HG03159 (cell line): ENCODE results near the gene HBP1.

ENCODE experiments used
- ATAC-seq: cut with Tn5 transposase; IDR thresholded peaks from one replicate; pipeline ENCODE4 v1.9.1; 2021; ENCODE audit warnings: mild to moderate bottlenecking, moderate library complexity; ENCODE audit not compliant: unreplicated experiment

The HBP1 gene

GRCh38 chr7:107179326-107180164 is 10.7 kb downstream of the HBP1 start:
- ATAC-seq, result no peak

GRCh38 chr7:107180378-107180777 is 11.6 kb downstream of the HBP1 start:
- ATAC-seq, result no peak

- ATAC-seq, result no peak
These were observed 12.4 kb downstream of the HBP1 start for GRCh38 chr7:107181172-107181571.

GRCh38 chr7:107185716-107186115 is 16.9 kb downstream of the HBP1 start:
- no peak for ATAC-seq

DNA sequence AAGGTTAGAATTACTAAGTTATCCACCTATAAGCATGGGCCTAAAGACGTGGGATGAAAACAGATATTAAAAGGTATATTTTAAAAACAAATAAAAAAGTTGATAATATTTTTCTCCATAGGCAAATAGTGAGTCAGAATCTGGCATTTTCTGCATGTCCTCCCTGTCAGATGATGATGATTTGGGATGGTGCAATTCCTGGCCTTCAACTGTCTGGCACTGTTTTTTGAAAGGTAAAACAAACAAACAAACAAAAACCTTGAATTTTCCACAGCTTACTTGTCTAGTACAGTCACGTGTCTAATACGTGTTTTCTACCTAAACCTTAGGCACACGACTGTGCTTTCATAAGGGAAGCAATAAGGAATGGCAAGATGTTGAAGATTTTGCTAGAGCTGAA is 17.4 kb downstream of the HBP1 start:
- ATAC-seq, result no peak

DNA sequence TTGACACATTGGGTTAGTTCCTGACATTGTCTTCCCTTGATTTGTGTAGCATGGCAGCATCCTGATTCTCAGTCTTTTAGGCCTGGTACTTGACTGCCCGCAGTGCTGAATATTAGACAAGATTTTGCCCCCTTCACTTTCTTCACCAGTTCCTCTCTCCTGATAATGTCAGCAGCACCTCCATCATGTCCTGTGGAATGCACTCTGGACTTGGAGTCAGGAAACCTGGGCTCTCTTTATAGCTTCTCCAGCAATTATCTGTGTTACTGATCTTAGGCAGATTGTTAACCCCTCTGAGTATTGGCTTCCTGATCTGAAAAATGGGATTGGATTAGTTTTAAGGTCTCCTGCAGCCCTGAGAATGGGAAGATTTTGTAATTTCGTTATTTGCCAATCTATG is 19.0 kb downstream of the HBP1 start:
- ATAC-seq, result no peak

DNA sequence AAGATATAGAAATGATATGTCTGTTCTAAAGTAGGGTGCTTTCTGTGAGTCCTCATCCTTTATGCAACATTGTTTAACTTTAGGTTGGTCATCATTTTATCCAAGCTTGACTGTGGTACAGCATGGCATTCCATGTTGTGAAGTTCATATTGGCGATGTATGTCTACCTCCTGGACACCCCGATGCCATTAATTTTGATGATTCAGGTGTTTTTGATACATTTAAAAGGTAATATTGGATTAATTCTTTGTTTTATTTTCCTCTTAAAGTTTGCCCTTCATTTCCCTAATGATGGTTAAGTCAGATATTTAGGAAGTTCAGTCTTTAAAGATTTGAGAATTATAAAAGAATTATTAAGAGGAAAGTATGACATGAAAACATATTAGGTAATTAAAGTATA is 21.3 kb downstream of the HBP1 start:
- no peak for ATAC-seq

GRCh38 chr7:107194052-107194451 is 25.2 kb downstream of the HBP1 start:
- ATAC-seq, result no peak

DNA sequence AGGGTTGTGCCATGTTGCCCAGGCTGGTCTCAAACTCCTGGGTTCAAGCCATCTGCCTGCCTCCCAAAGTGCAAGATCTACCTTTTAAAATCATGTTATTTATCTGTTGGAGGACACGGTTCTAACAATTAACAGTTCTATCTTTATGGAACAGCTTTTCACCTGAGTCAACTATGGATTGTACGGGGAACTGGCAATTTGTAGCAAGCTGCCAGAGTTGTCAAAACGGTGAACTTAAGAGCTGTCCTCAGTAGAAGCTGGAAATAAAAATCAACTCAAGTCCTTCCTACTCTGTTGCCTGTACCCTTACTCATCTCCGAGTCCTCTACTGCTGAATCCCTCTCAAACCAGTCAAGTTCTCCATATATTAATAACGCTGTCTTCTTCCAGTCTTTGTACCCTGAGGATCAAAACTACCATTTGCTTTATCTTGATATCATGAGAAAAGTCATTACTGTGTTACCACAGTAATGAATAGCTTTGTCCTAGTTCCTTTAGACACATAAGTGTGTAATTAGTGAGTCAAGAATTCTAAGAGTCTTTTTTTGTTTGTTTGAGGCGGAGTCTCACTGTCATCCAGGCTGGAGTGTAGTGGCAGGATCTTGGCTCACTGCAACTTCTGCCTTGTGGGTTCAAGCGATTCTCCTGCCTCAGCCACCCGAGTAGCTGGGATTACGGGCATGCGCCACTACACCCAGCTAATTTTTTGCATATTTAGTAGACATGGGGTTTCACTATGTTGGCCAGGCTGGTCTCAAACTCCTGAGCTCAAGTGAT is 28.2 kb downstream of the HBP1 start:
- no peak for ATAC-seq

DNA sequence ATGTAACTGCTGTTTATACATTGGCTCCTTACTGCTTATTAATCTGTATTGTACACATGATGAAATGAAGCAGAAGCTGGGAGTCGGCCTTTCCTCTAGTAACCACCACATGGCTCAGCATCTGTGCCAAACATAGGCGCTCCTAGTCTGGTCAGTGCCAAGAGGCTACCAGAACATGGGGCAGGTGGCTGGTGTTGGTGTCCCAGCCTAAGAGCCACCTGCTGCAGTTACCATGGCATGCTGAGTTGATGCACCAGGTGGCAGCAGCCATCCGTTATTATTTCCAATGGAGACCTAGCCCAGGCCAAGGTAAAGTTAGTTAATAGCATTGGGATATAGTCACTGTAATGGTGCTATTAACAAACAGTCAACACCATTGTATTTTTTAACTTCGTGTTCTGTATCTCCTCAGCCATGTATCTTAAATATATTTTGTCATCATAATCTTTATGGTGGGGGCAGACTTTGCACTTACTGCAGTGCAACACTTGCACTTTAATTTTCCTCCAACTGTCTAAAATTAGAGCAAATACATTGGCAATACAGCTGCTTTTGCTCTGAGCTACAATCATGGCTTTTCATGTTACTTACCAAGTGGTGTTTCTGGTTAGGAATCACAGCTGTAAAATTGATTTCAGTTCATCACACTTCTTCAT is 33.1 kb downstream of the HBP1 start:
- peak; percentile 62 for ATAC-seq

DNA sequence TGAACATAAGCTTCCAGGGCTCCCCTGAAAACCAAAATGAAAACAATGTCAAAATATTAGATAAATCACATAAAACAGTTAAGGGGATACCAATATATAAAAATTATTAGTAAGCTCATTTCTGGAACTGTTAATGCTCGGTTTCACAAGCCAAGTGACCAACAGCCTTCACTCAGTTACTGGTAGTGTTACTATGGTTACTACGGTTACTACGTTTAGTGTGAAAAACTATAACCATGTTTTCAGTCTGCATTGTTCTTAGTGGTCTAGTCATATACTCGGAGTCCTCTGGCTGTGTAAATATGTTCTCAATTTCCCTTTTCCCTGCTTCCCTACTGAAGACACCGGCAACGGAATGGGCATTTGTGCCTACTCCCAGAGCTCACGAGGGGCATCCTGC is 34.8 kb downstream of the HBP1 start:
- ATAC-seq, result no peak

DNA sequence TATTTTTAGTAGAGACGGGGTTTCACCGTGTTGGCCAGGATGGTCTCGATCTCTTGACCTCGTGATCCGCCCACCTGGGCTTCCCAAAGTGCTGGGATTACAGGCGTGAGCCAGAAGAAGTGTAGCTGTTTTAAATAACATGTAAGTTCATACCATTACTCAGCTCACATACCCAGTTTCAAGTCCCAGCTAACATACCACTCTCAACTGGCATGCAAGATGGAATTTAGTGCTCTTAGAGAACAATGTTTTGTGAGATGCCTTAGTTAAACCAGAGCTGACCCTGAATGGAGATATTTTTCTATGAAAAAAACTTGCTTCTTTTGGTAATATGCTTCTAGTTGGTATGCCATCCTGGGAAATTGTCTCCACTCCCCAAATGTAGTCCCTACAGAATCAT is 37.3 kb downstream of the HBP1 start:
- no peak for ATAC-seq

DNA sequence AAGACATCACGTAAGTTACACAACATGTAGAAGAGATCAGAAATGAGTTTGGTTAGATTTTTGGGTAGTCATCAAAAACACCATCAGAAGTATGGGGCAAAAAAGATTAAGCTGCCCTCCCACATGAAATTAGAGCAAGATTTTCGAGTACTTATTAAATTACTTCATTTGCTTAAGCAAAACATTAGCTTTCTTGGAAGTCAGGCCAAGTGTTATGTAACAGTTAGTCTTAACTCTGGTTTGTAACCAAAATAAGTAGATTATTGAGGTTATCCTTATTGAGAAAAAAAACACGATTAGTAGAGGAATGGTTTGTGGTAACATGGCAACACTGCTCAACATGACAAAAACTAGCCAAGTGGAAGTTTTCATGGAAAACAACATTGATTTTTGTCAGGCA is 37.9 kb downstream of the HBP1 start:
- ATAC-seq, result no peak

- no peak for ATAC-seq
These were observed 38.7 kb downstream of the HBP1 start for GRCh38 chr7:107207459-107207858.

DNA sequence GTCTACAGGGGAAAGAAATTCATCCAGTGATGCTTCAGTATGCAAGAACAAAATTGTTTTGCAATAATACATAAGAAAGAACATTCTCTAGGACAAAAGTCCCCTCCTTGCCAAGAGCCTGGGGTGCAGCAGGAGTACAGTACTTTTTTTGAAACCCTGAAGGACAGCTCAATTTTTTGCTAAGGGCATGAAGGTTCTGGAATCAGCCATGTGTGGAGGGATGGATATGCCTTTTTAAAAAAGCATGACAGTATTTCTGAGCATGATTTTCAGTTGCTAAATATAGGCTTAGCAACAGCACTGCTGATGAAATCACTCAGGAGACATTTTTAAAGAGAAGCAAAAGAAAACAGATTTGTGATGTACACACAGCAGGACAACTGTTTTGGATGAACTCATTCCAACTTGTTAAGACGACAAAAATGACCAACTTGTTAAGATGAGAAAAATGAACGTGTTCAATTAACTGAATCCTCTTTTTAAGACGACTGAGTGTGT is 39.3 kb downstream of the HBP1 start:
- no peak for ATAC-seq

DNA sequence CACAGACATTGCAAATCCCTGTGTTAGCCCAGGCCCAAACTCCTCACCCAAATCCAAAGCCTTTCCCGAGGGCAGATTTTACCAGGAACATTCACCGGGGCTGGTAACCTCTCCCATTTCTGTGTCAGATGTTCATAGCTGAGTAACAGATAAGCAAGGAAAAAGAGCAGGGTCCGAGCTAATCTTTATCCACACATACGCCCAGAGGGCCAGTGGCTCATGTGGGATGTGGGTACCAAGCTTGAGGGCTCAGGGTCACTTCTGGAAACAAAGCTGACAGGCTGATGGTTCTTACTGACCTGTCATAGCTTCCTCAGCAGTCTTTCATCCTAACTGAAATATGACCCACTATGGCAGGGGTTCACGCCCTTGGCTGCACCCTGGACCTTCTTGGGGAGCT is 39.8 kb downstream of the HBP1 start:
- no peak for ATAC-seq

- ATAC-seq, result no peak
These were observed 40.8 kb downstream of the HBP1 start for GRCh38 chr7:107209565-107209964.

DNA sequence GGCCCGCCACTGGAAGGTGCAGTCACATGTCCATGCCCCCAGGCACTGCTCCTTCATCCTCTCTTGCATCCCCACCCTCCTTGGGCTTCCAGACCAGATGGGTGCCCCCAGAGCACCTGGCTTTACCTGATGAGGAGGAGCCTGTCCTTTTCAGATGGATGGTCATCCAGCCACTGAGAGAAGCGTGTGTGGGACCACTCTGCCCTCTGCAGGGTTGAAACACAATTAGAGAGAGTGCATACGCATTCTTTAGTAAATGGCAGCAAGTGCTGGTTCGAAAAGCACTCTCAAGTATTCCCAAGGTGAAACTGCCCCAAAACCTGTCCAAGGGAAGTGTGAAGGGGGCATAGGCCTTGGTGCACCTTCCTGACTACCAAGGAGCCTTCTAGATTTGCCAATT is 41.6 kb downstream of the HBP1 start:
- ATAC-seq, result no peak

DNA sequence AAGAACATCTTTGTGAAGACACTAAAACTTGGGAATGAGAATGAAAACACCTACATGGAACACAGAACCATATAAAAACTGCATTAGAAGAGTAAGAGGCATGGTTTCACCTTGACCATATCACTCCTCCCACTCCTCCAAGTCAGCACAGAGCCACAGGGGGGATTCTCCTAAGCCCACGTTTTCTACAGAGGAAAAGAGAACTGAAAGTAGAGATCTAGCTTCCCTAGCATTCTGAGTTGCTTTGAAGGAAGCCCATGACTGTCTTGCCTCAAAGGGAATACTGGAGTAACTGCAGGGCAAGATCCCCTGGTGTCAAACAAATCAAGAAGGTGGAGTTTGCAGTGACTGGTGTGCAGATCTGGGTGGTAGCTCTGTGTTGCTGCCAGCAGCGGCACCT is 43.9 kb downstream of the HBP1 start:
- no peak for ATAC-seq

DNA sequence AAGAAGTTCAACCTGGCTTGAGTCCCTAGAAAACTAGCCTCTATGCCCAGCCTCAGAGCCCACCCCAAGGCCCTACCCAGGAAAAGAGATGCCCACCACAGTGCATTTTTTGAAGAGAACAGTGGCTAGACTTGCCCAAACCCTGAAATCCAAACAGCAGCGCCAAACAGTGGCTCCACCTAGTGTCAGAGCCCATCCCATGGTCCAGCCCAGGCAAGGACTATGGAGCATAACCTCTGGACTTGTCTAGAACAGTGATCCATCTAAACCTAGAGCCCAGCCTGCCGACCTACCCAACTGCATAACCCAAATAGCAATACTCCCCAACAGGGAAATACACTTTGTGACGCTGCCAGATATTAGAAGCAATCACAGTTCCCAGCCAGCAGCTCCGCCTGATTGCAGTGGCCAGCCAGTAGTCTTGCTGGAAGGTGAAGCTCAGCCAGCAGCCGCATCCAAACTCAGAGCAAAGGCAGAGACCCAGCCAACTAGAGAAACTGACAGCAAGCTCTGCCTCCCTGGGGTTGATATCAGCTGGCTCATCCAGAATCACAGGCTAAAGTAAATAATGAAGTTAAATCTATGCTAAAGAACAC is 44.5 kb downstream of the HBP1 start:
- no peak for ATAC-seq

DNA sequence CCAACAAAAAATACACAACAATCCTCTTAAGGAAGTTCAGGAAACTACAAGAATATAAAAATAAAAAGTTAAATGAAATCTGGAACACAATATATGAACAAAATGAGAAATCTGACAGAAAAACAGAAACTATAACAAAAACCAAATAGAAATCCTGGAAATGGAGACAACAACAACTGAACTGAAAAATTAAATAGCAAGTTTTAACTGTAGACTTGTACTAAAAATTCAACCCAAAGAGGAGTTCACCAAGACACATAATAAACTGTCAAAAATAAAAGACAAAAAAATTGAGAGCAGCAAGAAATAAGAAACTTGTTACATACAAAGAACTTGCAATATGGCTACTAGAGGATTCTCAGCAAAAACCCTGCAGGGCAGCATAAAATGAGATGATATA is 45.1 kb downstream of the HBP1 start:
- ATAC-seq, result no peak
